Activated T-helper 2 cell treated with anti-CD3 and anti-CD28 coated beads, Interferon-gamma antibody, Interleukin-2, Interleukin-4, amounts not matched to agents 10 μg/mL and 5 μg/mL and 100 μg/mL, durations not matched to agents 14 hours and 24 hours and 36 hours (primary cell): Measurements from ENCODE around the gene VWF. TPM values are rescaled to one million over a fixed set of nuclear protein-coding genes. Genes with fewer than 3 reads are reported as not detected.

ENCODE experiments used
- DNase-seq: peaks from one replicate; pipeline ENCODE4 v3.0.0; 2021; ENCODE audit warnings: low spot score
- H3K27ac Mint-ChIP-seq: one replicate; pipeline ENCODE4 v1.8.0; 2021; ENCODE audit warnings: mixed read lengths
- H3K27me3 Mint-ChIP-seq: one replicate; pipeline ENCODE4 v1.8.0; 2021; ENCODE audit warnings: low read depth, mixed read lengths
- H3K36me3 Mint-ChIP-seq: one replicate; pipeline ENCODE4 v1.8.0; 2021; ENCODE audit warnings: low read depth, mixed read lengths
- H3K4me1 Mint-ChIP-seq: one replicate; pipeline ENCODE4 v1.8.0; 2021; ENCODE audit warnings: low read depth, mixed read lengths
- H3K4me3 Mint-ChIP-seq: one replicate; pipeline ENCODE4 v1.8.0; 2021; ENCODE audit warnings: low read depth, mild to moderate bottlenecking, moderate library complexity, mixed read lengths
- H3K9me3 Mint-ChIP-seq: one replicate; pipeline ENCODE4 v1.8.0; 2021; ENCODE audit warnings: mixed read lengths
- intact Hi-C: fragments of 100-400 bp; cut with micrococcal nuclease; formaldehyde crosslinking; loops from one replicate; pipeline ENCODE4 v1.15.1; 2023
- total RNA-seq: library from RNA; stranded (reverse); gene quantifications from 2 replicates; pipeline ENCODE4 v1.2.3, GENCODE V29; 2022

Gene VWF
- total RNA-seq, 1 donor from 2014 or later, result not detected

DNA sequence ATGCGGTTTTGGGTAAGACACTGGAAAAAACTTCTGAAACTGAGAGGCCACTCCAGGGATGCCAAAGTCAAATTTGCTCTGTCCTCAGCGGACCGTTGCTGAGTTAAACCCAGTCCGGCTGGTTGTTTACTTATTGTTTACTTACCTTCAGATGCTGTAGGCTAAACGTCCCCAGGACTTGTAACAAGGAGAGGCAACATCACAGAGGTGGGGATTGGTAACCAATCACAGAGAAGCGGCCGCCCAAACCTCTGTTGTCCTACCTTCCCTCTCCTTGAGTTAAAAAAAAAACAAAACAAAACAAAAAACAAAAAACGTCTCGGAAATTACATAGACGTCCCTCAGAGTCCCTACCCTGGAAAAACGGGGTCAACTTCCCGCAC lies 179.8 kb downstream of the VWF start:
- H3K4me3 Mint-ChIP-seq, result no peak overlapping the region
- H3K4me1 Mint-ChIP-seq, result no peaks in the 10 kb centered on the region
- H3K9me3 Mint-ChIP-seq, result no peaks in the 10 kb centered on the region
- peaks cover 47% of the 10 kb centered on the region for H3K27me3 Mint-ChIP-seq
- H3K27ac Mint-ChIP-seq, result no peak overlapping the region
- DNase-seq, result no peak
- H3K36me3 Mint-ChIP-seq, result no peaks in the 10 kb centered on the region
- intact Hi-C loops, result no loop called here

DNA sequence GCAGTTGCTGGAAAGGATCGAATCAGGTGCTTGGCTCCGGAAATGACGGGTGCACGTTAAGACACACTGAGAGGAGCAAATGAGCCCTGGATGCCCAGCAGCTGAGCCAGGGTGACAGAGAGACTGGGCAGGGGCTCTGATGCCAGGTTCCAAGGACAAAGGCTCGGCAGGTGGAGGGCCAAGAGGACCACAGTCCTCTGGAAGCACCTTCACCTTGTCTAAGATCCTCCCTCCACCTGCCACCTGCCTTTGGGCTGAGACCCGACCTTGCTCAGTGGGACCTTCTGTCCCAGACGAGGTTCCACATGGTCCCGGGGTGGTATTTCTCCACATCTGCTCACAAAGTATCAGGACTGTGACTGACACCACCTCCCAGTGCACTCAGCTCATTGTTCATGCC lies 180.4 kb downstream of the VWF start:
- H3K27ac Mint-ChIP-seq, result no peak overlapping the region
- DNase-seq, result no peak
- no peaks in the 10 kb centered on the region for H3K36me3 Mint-ChIP-seq
- intact Hi-C loops, result no loop called here
- peaks cover 47% of the 10 kb centered on the region for H3K27me3 Mint-ChIP-seq
- no peaks in the 10 kb centered on the region for H3K9me3 Mint-ChIP-seq
- H3K4me1 Mint-ChIP-seq, result no peaks in the 10 kb centered on the region
- no peak overlapping the region for H3K4me3 Mint-ChIP-seq

DNA sequence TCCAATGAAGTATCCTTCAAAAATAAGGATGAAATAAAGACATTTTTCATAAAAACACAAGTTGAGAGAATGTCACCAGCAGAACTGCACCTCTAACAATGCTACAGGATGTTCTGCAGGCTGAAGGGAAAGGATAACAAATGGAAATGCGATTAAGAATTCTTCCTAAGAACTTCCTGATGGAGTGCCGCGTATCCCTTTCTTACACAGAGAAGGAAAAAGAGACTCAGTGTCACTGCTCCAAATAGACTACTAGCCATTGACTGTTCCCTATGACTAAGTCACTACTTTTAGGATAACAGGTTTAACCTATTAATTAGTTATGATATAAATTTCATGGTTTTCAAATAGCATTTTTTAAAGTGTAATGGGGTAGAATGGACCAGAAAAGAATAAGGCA lies 182.6 kb downstream of the VWF start:
- Mint-ChIP-seq H3K4me1 (no peaks in the 10 kb centered on the region), H3K4me3 (no peak overlapping the region), H3K27me3 (peaks cover 43% of the 10 kb centered on the region), H3K27ac (no peak overlapping the region), H3K9me3 (no peaks in the 10 kb centered on the region), H3K36me3 (no peaks in the 10 kb centered on the region)
- DNase-seq, result no peak
- intact Hi-C loops, result no loop called here

DNA sequence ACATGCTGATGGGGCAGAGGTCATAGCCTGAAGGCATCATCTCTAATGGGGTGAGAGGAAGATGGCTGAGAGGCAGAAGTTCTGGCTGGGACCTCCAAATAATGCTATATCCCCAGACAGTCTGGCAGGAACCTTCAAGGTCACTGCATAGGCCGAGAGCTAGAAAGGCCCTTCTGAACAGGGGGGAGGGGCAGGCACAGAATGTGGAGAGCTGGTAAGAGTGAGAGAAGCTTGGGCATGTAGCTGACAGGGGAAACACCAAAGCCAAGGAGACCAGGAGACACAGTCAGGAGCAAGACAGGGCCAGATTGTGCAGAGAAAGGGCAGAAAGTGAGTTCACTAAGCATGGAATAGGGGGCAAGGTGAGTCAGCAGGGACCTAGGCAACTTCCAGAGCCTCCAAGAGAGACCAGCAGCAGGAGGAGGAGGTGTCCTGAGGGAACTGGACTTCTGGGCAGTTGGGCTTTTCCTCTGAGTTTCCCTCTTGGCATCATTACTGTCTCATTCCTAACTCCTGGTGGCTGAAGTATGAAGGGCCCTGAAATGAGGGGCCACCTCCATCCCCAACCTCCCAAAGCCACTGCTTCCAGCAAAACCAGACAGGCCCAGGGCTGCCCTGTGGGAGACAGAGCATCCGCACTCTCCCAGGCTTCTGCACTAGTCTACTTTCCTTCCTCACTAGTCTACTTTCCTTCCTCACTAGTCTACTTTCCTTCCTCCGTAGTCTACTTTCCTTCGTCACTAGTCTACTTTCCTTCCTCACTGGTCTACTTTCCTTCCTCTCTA lies 196.5 kb downstream of the VWF start:
- intact Hi-C loops, result no loop called here
- H3K27me3 Mint-ChIP-seq, result no peaks in the 10 kb centered on the region
- DNase-seq, result no peak
- no peaks in the 10 kb centered on the region for H3K36me3 Mint-ChIP-seq
- H3K9me3 Mint-ChIP-seq, result peaks cover 22% of the 10 kb centered on the region
- no peaks in the 10 kb centered on the region for H3K4me1 Mint-ChIP-seq
- no peak overlapping the region for H3K4me3 Mint-ChIP-seq
- no peak overlapping the region for H3K27ac Mint-ChIP-seq

DNA sequence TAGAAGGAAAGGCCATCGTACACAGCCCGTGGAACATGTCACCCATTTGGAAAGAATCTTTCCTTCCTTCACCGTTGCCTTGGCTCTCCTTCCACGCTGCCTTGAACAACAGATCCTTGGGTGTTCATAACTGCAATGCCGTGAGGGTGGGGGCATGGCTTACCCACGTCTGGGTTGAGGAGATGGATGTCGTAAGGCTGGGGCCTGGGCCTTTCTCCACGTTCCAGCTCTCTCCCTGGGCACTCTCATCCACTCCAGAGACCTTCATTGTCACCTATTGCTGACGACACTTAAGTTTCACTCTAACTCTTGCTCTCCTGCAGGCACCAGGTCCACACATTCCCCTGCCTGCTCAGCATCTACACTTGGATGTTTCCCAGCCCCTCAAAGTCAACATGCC lies 198.8 kb downstream of the VWF start:
- H3K4me3 Mint-ChIP-seq, result no peak overlapping the region
- no peaks in the 10 kb centered on the region for H3K36me3 Mint-ChIP-seq
- intact Hi-C loops, result no loop called here
- no peaks in the 10 kb centered on the region for H3K4me1 Mint-ChIP-seq
- H3K27me3 Mint-ChIP-seq, result no peaks in the 10 kb centered on the region
- H3K9me3 Mint-ChIP-seq, result peaks cover 7% of the 10 kb centered on the region
- H3K27ac Mint-ChIP-seq, result no peak overlapping the region
- no peak for DNase-seq

DNA sequence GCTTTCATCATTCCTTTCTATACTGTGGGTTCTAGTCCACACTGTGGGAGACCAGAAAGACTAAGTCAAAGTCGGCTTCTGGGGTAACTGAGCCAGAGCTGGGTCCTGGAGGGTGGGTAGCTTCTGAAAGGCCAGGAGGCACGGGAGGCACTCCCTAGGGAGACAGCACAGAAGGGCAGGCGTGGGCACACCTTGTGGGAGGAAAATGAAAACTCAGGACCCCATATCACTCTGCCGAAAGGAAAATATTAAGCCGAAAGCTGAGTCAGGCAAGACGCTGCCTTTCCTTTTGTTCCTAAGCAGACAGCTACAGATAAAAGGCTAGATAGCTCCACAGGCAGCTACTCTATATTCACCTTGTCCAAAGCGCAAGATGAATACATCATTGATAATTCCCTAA lies 200.1 kb downstream of the VWF start:
- H3K27me3 Mint-ChIP-seq, result no peaks in the 10 kb centered on the region
- H3K4me1 Mint-ChIP-seq, result no peaks in the 10 kb centered on the region
- H3K27ac Mint-ChIP-seq, result no peak overlapping the region
- DNase-seq, result no peak
- no peak overlapping the region for H3K4me3 Mint-ChIP-seq
- intact Hi-C loops, result no loop called here
- no peaks in the 10 kb centered on the region for H3K36me3 Mint-ChIP-seq
- H3K9me3 Mint-ChIP-seq, result no peaks in the 10 kb centered on the region

DNA sequence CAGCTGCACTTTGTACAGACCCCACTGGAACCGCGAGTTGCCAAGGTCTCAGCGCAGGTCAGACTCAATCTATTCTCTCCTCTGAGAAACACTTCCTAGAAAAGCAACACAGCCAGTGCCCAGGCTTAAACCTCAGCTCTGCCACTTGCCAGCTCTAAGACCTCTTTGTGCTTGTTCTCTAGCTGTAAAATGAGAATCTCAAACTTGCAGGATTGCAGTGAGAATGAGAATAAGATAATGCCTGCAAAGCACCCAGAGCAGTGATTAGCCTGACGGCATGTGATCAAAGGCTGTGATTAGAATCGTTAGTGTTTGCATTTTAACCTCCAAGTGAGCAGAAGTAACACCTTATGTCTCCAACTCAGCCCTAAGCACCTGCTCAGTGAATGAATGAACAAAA lies 200.7 kb downstream of the VWF start:
- H3K4me3 Mint-ChIP-seq, result no peak overlapping the region

DNA sequence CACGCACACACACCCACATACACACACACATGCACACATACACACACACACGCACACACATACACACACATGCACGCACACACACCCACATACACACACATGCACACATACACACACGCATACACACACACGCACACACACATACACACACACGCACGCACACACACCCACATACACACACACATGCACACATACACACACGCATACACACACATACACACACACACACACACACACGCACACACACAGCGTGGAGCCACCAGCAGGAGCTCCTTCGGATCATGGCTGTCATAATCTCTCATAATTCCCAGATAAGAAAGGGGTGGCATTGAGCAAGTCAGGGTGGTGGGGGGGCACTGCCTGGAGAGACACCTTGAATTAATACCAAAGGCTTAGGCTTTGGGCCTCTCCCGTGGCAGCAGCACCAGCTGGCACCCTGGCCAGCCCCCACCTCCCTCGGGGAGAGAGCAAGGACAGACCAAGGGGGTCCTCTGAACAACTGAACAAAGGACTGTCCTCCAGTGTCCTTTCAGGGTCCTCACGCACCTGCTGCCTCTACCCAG lies 201.3 kb downstream of the VWF start:
- DNase-seq, result no peak
- Mint-ChIP-seq H3K36me3 (no peaks in the 10 kb centered on the region), H3K4me1 (no peaks in the 10 kb centered on the region), H3K27ac (no peak overlapping the region), H3K9me3 (no peaks in the 10 kb centered on the region), H3K27me3 (no peaks in the 10 kb centered on the region), H3K4me3 (no peak overlapping the region)
- intact Hi-C loops, result no loop called here

More for the DNA sequence above, 200.7 kb downstream of the VWF start:
- Mint-ChIP-seq H3K27me3 (no peaks in the 10 kb centered on the region), H3K36me3 (no peaks in the 10 kb centered on the region), H3K4me1 (no peaks in the 10 kb centered on the region), H3K9me3 (no peaks in the 10 kb centered on the region), H3K27ac (no peak overlapping the region)
- DNase-seq, result no peak
- intact Hi-C loops, result no loop called here

DNA sequence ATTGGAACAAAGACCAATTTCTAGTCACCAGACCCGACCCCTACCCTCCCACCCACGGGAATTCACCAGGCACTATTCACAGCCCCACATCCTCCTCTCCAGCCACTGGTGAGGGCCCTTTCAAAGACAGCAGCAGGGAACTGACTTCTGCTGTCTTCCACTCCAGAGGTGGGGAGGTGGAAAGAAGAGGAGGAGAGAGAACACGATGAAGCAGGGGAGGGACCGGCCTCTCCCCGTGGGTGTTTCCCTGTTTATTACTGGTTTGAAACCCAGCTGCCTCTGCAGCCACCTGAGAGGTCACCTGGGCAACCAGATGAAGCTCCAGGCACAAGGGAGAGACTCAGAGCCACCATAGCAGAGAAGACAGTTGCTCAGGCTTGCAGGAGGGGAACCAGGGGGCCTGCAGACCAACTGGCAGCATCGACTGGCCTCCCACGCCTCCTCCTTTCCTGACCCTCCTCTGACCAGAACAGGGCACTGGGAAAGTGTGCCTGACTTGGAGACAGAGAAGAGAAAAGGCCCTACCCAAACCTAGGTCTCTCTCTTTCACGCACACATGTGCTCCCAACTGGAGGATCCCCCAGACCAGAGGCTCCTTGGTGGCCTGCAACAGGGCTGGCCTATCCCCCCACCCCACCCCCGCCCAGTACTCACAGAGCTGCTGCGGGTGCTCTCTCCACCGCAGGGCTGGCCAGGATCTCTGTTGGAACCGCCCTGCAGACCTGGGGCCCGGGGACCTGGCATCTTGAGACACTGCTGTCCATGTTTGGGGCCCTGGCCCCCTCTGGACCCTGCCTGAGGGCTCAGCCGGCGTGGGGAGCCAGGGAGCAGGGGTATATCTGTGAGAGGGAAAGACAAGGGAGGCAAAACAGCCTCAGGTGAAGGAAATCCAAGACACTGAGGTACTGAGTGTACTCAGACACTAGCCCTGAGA lies 202.2 kb downstream of the VWF start:
- intact Hi-C loops, result no loop called here
- Mint-ChIP-seq H3K4me3 (no peak overlapping the region), H3K27ac (no peak overlapping the region), H3K9me3 (no peaks in the 10 kb centered on the region), H3K4me1 (no peaks in the 10 kb centered on the region), H3K36me3 (no peaks in the 10 kb centered on the region), H3K27me3 (no peaks in the 10 kb centered on the region)
- no peak for DNase-seq

DNA sequence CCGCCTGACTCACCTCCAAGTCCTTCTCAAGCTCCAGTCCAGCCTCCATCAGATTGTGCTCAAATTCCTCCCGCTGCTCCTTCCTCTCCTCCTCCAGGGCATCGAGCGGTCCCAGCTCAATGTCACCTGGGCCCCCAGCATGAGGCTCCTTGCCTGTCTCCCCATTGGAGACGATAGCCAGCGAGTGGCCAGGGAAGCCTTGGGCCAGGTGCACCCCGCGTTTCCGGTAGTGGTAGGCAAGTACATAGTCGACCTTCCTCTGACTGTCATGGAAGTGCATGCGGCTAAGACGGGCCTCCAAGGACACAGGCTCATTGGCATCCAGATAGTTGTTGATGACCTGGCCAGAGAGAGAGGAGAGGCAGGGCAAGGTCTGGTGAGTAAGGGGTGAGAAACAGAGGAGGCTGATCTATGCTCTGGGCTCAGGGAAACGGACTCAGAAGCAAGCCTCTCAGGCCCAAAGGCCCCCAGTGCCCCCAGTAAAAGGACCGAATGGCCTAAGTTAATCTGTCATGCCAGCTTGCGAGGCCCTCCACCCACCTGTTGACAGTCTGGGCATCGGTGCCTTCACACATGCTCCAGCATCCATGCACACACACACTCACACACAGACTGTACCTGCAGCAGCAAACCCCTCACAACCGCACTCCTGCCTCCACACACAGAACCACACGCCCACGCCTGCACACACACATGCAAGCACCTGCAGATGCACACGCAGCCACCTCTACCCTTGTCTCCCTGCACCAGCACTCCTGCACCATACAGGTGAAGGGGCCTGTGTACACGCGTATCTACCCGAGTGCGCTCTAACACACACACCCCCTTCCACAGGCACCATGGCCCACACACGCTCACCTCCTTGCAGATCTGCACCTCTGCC lies 203.2 kb downstream of the VWF start:
- Mint-ChIP-seq H3K4me3 (no peak overlapping the region), H3K4me1 (no peaks in the 10 kb centered on the region), H3K9me3 (no peaks in the 10 kb centered on the region), H3K27me3 (no peaks in the 10 kb centered on the region), H3K36me3 (no peaks in the 10 kb centered on the region), H3K27ac (no peak overlapping the region)
- no peak for DNase-seq
- intact Hi-C loops, result no loop called here

DNA sequence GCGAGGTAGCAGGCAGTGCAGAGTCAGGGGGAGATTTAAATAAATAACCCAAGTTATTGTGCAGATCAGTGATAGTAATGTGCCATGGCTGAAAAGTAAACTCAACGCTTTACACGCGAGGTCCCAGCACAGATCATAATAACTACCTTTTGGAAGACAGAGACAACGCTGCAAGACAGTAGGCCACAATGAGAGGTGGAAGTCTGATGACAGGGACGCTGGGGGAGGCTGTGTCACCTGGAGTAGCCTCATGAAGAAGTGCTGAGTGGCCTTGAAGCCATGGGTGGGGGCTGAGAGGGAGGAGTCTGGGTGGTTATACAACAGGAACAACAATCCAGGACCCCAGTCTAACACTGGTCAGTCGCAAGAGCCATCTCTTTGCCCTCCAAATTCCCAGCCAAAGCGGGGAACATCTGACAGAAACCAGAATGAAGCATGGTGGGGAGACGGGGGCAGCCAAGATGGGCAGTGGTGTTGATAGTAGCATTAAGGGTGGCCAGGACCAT lies 207.6 kb downstream of the VWF start:
- Mint-ChIP-seq H3K36me3 (no peaks in the 10 kb centered on the region), H3K9me3 (no peaks in the 10 kb centered on the region), H3K27me3 (no peaks in the 10 kb centered on the region), H3K27ac (no peak overlapping the region), H3K4me1 (no peaks in the 10 kb centered on the region), H3K4me3 (no peak overlapping the region)
- no peak for DNase-seq
- intact Hi-C loops, result no loop called here

DNA sequence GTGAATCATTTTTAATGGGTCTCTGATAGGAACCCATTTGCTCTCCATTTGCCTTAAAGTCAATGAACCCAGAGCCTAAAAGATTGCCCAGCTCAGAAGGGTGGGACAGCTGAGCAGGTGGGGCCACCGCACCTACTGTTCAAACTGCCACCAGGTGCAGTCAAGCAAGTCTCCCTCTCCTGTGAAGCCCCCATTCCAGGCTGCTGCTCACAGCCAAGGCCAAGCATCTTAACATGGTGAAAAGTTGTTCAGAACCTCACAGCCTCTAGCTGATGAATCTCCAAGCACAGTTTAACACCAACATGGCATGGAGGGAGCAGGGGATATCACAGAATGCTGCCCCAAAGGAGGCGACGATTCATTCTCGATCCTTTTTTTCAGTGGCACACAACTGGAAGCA lies 209.0 kb downstream of the VWF start:
- no peak for DNase-seq
- H3K9me3 Mint-ChIP-seq, result no peaks in the 10 kb centered on the region
- no peak overlapping the region for H3K4me3 Mint-ChIP-seq
- H3K27me3 Mint-ChIP-seq, result no peaks in the 10 kb centered on the region
- intact Hi-C loops, result no loop called here
- no peaks in the 10 kb centered on the region for H3K36me3 Mint-ChIP-seq
- no peak overlapping the region for H3K27ac Mint-ChIP-seq
- H3K4me1 Mint-ChIP-seq, result no peaks in the 10 kb centered on the region
